D721Med (cell line): Measurements from ENCODE around the gene TTC28.

ENCODE experiments used
- DNase-seq: peaks from one replicate; pipeline ENCODE4 v3.0.0; 2011; ENCODE audit warnings: low spot score; ENCODE audit not compliant: insufficient read length
- FAIRE-seq: peaks from 2 replicates; lab custom pipeline; 2011; peaks lifted over from hg19 to GRCh38; lab: Jason Lieb, UNC
- TF ChIP-seq, protein P1 (sequence below): IDR thresholded peaks from 2 replicates; pipeline ENCODE4 v1.5.1; 2012; ENCODE audit warnings: mild to moderate bottlenecking, control low read depth; ENCODE audit not compliant: insufficient read depth; ENCODE audit errors: missing control alignments

Gene TTC28

DNA sequence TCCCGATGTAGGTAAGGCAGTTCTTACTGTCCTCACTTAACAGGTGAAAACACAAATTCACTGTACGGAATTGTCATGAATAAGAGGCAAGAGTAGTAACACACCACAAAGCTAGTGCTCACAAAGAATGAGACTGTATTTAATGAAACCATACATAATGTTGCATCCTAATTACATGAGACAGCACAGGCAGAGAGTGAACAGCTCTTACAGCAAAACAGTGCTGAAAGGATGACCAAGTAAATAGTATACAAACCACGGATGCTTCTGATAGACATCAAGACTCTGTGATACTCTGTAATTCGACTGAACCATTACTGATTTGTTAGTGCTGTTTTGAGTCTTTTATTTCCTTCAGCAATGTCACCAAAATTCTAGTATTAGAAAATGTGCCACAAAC, 282.3 kb downstream of the TTC28 start:
- DNase-seq (no peak), FAIRE-seq (no peak)
- TF ChIP-seq, protein P1, sequence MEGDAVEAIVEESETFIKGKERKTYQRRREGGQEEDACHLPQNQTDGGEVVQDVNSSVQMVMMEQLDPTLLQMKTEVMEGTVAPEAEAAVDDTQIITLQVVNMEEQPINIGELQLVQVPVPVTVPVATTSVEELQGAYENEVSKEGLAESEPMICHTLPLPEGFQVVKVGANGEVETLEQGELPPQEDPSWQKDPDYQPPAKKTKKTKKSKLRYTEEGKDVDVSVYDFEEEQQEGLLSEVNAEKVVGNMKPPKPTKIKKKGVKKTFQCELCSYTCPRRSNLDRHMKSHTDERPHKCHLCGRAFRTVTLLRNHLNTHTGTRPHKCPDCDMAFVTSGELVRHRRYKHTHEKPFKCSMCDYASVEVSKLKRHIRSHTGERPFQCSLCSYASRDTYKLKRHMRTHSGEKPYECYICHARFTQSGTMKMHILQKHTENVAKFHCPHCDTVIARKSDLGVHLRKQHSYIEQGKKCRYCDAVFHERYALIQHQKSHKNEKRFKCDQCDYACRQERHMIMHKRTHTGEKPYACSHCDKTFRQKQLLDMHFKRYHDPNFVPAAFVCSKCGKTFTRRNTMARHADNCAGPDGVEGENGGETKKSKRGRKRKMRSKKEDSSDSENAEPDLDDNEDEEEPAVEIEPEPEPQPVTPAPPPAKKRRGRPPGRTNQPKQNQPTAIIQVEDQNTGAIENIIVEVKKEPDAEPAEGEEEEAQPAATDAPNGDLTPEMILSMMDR = no peak

DNA sequence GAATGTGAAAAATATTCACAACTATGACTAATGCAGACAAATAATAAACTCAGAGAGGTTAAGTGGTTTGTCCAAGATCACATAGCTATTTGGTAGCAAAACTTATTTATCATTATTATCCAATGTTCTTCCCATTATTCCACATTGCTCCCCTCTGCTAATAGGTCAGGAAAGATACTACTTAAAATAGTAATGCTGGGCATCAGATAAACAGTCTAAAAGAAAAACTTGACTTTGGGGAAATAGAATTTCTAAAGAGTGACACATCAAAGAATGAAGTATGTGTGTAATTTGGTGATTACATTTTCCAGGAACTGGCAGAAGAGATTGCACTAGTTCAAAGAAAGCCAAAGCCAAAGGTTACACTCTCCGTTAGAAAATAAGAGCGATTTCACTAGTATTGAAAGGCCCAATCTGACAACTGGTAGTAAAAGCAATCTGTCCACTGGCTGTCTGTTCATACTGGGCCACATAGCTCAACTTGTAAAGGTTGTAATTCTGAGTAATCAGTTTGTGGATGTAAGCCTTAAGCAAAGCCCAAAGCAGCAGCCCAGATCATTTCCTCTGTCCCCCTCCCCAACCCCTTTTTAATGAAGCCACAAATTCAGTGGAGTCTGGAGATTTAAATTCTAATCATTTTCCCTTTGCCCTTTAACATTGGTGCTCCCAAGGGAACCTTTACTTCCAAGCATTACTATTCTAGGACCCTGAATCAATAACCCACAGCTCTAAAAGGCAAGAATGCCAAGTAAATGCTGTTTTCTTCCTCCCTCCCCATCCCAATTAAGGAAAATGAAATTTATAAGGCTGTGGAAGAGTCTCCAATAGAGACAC, 283.5 kb downstream of the TTC28 start:
- TF ChIP-seq, protein P1 = no peak
- no peak for FAIRE-seq
- DNase-seq = no peak

DNA sequence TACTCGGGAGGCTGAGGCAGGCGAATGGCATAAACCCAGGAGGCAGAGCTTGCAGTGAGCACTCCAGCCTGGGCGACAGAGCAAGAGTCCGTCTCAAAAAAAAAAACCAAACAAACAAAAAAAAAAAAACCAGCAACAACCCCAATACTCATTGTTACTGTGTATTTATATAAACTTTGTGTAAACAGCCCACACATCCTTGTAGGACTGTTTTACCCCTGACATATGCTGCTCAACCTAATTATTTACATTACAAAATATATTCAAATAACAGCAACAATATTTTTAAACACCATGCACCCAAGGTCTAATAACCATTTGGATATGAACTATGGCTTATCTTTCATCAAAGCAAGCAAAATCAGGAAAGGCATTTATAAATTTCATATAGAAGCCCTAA, 284.1 kb downstream of the TTC28 start:
- FAIRE-seq = no peak
- TF ChIP-seq, protein P1 = no peak

DNA sequence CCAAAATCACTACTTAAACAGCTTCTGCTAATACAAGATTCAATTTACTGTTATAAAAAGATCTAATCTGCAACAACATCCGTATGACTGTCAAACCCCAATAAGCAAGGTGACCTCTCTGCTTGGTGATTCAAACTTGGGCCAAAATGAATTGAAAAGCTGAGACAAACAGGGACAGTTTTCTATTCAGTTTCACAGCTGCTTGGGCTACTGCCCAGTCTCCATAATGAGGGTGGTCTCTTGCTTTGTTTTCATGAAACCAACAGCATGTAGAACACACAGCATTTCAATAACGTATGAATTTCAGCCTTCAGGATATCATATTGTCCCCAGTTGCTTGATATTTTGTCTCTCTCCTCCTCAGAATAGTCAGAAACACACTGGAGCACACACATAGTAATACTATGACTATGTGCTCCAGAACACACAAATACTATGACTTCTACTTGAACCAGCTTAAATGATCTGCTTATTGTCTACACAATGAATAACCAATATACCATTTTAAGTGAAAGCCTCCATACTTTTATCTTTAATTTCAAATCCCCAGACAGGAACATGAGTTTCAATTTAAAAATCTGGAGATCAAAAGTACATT, 285.0 kb downstream of the TTC28 start:
- TF ChIP-seq, protein P1 = no peak
- FAIRE-seq = no peak
- DNase-seq = no peak

More for the DNA sequence above, 284.1 kb downstream of the TTC28 start:
- no peak for DNase-seq

DNA sequence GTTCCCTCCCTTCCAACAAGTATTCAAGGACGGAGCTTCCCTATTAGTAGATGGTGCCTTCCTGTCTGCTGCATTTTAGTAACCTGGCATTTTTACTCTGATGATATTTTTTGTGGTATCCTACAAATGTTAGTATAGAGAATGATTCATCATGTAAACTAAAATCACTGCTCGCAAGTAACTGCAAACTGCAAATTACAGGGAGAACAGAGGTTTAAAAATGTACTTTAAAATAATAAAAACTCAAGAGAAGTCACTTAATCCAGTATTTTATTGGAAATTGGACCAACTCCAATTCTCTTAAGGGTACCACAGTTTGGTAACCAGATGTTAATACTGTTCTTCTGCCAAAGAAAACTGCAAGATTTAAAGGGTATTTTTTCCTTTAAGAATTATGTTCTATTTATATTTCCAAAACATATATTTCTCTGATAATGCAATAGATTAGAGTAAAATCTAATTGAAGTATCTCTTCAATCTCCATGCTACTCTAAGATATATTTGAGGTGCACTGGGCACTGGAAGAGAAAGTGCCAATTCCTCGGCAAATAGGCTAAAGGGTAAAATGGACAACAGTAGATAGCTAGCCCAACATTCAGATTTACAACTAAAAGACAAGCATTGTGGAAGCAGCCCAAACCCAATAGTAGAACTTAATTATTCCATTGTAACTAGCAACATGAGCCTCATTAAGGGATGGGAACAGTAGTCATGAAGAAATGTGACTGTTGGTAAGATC, 298.0 kb downstream of the TTC28 start:
- DNase-seq (no peak), FAIRE-seq (no peak)
- TF ChIP-seq, protein P1 = no peak

DNA sequence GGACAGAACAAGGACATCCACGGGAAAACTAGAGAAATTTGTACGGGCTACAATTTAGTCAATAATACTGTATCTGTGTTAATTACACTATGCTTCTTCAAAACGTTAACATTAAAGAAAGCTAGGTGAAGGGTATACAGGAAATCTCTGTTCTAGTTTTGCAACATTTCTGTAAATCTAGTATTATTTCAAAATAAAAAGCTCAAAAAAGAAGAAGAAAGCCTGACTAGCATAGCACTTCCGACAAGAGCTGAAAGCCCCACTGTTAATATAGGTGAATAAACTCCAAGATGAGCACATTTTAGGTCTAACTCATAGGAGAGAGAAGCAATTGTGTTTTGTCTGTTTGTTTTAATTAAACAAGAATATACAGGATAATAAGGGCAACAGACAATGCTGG, 299.7 kb downstream of the TTC28 start:
- no peak for DNase-seq
- TF ChIP-seq, protein P1 = no peak
- FAIRE-seq = no peak
